ENCODE results near the gene PLB1.

The PLB1 gene

DNA sequence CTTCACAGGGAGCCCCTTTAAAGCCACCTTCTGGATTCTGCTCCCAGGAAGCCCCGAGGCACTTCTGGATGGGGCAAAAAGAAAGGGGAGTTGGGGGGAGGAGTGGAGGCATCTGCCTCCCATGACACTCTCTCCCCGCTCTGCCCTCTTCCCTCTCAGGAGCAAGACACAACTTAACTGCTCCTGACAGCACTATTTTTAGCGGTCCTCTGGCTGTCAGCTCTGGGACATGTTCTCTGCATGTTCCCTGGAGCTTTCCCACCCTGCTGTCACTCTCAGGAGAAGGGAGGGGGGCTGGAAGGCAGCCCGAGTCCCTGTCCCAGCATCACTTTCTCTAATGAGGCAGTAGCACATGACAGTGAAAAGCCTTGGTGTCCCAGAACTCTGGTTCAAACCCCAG, 32.3 kb downstream of the PLB1 start:
- no peak for DNase-seq (ENCODE audit: low read depth)
- TF ChIP-seq, protein P1, sequence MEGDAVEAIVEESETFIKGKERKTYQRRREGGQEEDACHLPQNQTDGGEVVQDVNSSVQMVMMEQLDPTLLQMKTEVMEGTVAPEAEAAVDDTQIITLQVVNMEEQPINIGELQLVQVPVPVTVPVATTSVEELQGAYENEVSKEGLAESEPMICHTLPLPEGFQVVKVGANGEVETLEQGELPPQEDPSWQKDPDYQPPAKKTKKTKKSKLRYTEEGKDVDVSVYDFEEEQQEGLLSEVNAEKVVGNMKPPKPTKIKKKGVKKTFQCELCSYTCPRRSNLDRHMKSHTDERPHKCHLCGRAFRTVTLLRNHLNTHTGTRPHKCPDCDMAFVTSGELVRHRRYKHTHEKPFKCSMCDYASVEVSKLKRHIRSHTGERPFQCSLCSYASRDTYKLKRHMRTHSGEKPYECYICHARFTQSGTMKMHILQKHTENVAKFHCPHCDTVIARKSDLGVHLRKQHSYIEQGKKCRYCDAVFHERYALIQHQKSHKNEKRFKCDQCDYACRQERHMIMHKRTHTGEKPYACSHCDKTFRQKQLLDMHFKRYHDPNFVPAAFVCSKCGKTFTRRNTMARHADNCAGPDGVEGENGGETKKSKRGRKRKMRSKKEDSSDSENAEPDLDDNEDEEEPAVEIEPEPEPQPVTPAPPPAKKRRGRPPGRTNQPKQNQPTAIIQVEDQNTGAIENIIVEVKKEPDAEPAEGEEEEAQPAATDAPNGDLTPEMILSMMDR (IDR thresholded peaks at IDR 0.05; ENCODE audit: control insufficient read depth, extremely low read depth, insufficient read depth): no peak

DNA sequence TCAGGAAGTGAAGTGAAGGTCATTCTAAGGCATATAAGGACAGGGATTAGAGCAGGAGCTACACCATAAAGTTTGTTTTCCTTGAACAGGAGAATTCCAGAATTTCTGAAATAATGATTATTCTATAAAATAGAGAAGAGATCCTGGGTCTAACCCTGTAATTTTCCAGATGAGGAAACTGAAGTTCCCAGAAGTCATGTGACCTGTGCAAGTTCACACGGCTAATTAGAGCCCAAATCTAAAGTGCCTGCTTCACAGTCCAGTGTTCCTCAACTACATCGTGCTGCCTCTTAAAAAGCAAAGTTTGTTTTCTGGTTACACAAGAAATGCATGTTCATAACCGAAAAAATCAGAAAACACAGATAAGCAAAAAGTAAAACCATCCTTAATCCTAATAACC, 34.9 kb downstream of the PLB1 start:
- no peak overlapping the region for H3K4me3 ChIP-seq (ENCODE audit: low read depth, low read length)
- DNase-seq (ENCODE audit: low read depth): no peak
- TF ChIP-seq, protein P1 (IDR thresholded peaks at IDR 0.05; ENCODE audit: control insufficient read depth, extremely low read depth, insufficient read depth): no peak

More for the DNA sequence above, 32.3 kb downstream of the PLB1 start:
- H3K4me3 ChIP-seq (ENCODE audit: low read depth, low read length): no peak overlapping the region

DNA sequence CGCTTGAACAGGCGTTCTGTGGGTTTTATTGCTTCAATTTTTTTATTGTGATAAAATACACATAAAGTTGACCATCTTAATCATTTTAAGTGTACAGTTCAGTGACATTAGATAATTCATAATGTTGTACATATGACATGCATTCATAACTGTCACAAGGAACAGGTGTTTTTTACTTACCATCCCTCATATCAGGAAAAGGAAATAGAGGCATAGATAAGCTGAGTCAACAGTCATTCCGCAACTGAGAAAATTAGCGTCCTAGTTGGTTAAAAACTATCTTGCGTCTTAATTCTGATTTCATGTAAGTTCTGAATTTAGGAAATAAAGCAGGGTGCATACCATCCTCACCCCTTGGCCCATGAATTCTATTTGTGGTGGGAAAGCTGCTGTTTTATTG, 36.5 kb downstream of the PLB1 start:
- DNase-seq (ENCODE audit: low read depth): no peak
- TF ChIP-seq, protein P1 (IDR thresholded peaks at IDR 0.05; ENCODE audit: control insufficient read depth, extremely low read depth, insufficient read depth): no peak

DNA sequence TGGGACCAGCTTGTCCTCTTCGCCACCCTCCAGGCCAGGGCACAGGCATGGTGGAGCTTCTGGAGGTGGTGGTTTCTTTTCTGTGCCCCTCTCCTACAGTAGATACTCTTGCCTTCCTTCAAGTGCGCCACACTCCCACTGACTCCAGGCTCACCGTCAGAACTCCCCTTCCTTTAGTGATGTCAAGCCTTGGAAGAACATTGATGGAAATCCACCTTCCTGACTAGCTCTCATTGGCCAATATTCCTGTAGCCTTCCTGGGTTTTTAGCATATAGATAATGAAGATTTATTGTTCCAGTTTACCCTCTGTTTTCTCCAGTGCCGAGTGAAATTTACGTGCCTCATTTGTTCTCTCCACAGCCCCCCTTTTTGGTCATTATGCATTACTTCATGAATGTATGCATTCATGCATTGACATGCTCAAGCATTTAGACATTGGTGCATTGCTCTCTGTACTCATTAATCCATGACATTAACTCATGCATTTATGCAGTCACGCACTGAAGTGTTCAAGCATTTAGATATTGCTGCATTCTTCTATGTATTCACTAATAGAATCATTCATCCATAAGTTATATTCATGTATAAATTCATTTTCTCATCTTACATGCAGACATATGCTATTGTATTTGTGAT, 37.3 kb downstream of the PLB1 start:
- TF ChIP-seq, protein P1 (IDR thresholded peaks at IDR 0.05; ENCODE audit: control insufficient read depth, extremely low read depth, insufficient read depth): no peak
- H3K4me3 ChIP-seq (ENCODE audit: low read depth, low read length): no peak overlapping the region
- no peak for DNase-seq (ENCODE audit: low read depth)

More for the DNA sequence above, 36.5 kb downstream of the PLB1 start:
- H3K4me3 ChIP-seq (ENCODE audit: low read depth, low read length): no peak overlapping the region

- no peak for DNase-seq (ENCODE audit: low read depth)
- TF ChIP-seq, protein P1 (IDR thresholded peaks at IDR 0.05; ENCODE audit: control insufficient read depth, extremely low read depth, insufficient read depth): no peak
- no peak overlapping the region for H3K4me3 ChIP-seq (ENCODE audit: low read depth, low read length)
Measured at GRCh38 chr2:28534817-28535216, 39.0 kb downstream of the PLB1 start.

DNA sequence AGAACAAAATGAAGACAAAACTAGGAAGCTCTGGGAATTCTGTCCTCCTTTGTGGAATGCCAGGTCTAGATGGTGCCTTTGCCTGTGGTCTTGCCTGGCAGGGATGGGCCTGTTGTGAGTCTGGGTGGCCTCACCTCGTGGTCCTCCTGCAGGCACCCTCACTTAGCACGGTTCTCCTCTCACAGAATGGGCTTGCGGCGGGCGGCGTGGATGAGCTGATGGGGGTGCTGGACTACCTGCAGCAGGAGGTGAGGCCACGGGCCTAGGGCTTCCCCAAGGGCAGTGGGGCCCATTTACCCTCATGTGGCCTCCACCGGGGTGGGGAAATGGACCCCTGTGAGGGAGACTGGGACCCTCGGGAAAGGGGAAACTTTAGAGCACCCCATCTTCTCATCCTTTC, 42.3 kb downstream of the PLB1 start:
- no peak overlapping the region for H3K4me3 ChIP-seq (ENCODE audit: low read depth, low read length)
- DNase-seq (ENCODE audit: low read depth): no peak
- TF ChIP-seq, protein P1 (IDR thresholded peaks at IDR 0.05; ENCODE audit: control insufficient read depth, extremely low read depth, insufficient read depth): no peak

DNA sequence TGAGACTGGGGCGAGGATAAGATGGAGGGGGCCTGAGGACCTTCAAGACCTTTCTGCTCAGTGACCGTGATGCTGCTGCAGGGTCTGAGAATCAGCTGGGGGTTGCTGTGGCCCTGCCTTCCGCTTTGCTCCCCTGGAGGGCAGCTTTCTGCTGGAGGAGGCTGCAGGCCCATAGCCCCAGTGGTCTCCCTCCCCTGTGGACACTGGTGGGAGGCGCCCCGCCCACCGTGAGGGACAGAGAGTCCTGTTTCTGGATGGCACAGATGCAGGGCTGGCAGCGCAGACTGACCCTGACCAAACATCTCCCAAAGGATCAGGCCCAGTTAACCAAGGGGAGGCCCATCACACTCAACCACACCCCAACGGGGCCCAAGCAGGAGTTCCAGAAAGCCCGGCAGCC, 42.8 kb downstream of the PLB1 start:
- TF ChIP-seq, protein P1 (IDR thresholded peaks at IDR 0.05; ENCODE audit: control insufficient read depth, extremely low read depth, insufficient read depth): no peak
- no peak for DNase-seq (ENCODE audit: low read depth)
- H3K4me3 ChIP-seq (ENCODE audit: low read depth, low read length): no peak overlapping the region

Data from LNCaP clone FGC (cell line).